ENCODE measurements around the gene MICAL3.
A peak's percentile ranks its signal among the peaks of the same experiment; 100 is the strongest.

The MICAL3 gene

GRCh38 chr22:17791196-17791595, 233.2 kb downstream of the MICAL3 start:
- in situ Hi-C loops (cut with HindIII; ENCODE audit: low pct_ligation_motif_present, low sequenced_read_pairs): no loop called here
- no peak for DNase-seq
- Histone ChIP-seq H3K4me3 (ENCODE audit: low read depth, low read length) (no peak overlapping the region), H3K27ac (no peak overlapping the region), H3K36me3 (replicated peaks) (no peaks in the 10 kb centered on the region), H3K27me3 (replicated peaks) (no peaks in the 10 kb centered on the region)
- no peak for TF ChIP-seq CTCF (IDR thresholded peaks at IDR 0.05; ENCODE audit: low read depth, low read length, missing control alignments)

GRCh38 chr22:17789379-17790200, 234.8 kb downstream of the MICAL3 start:
- no peak for TF ChIP-seq CTCF (IDR thresholded peaks at IDR 0.05; ENCODE audit: low read depth, low read length, missing control alignments)
- Histone ChIP-seq H3K36me3 (replicated peaks) (no peaks in the 10 kb centered on the region), H3K4me3 (ENCODE audit: low read depth, low read length) (no peak overlapping the region), H3K27ac (no peak overlapping the region), H3K27me3 (replicated peaks) (no peaks in the 10 kb centered on the region)
- in situ Hi-C loops (cut with HindIII; ENCODE audit: low pct_ligation_motif_present, low sequenced_read_pairs): no loop called here
- no peak for DNase-seq

GRCh38 chr22:17788528-17789378, 235.6 kb downstream of the MICAL3 start:
- Histone ChIP-seq H3K27me3 (replicated peaks) (no peaks in the 10 kb centered on the region), H3K36me3 (replicated peaks) (no peaks in the 10 kb centered on the region), H3K27ac (no peak overlapping the region), H3K4me3 (ENCODE audit: low read depth, low read length) (no peak overlapping the region)
- TF ChIP-seq CTCF (IDR thresholded peaks at IDR 0.05; ENCODE audit: low read depth, low read length, missing control alignments): peak; percentile 19
- in situ Hi-C loops (cut with HindIII; ENCODE audit: low pct_ligation_motif_present, low sequenced_read_pairs): no loop called here
- no peak for DNase-seq

- Histone ChIP-seq H3K27me3 (replicated peaks) (no peaks in the 10 kb centered on the region), H3K4me3 (ENCODE audit: low read depth, low read length) (no peak overlapping the region), H3K36me3 (replicated peaks) (no peaks in the 10 kb centered on the region), H3K27ac (no peak overlapping the region)
- no peak for DNase-seq
- no peak for TF ChIP-seq CTCF (IDR thresholded peaks at IDR 0.05; ENCODE audit: low read depth, low read length, missing control alignments)
- in situ Hi-C loops (cut with HindIII; ENCODE audit: low pct_ligation_motif_present, low sequenced_read_pairs): no loop called here
These were observed 236.5 kb downstream of the MICAL3 start for GRCh38 chr22:17787716-17788330.

- H3K27ac ChIP-seq: no peak overlapping the region
- H3K4me3 ChIP-seq (ENCODE audit: low read depth, low read length): no peak overlapping the region
- in situ Hi-C loops (cut with HindIII; ENCODE audit: low pct_ligation_motif_present, low sequenced_read_pairs): no loop called here
- no peaks in the 10 kb centered on the region for H3K36me3 ChIP-seq (replicated peaks)
- TF ChIP-seq CTCF (IDR thresholded peaks at IDR 0.05; ENCODE audit: low read depth, low read length, missing control alignments): no peak
- no peaks in the 10 kb centered on the region for H3K27me3 ChIP-seq (replicated peaks)
- no peak for DNase-seq
These were observed 237.1 kb downstream of the MICAL3 start for GRCh38 chr22:17787241-17787640.
